GM10248 (cell line): Measurements from ENCODE around the gene ASPSCR1.

ENCODE experiments used
- CTCF ChIA-PET: fragments of 300-600 bp; sonication (Branson Sonifier 250); formaldehyde crosslinking; extraction: SDS; loops from one replicate; lab custom pipeline; 2021; ENCODE audit warnings: antibody characterized with exemption; lab: Yijun Ruan, JAX
- POLR2A ChIA-PET: fragments of 350-650 bp; sonication (Branson Sonifier 250); formaldehyde crosslinking; extraction: SDS; loops from one replicate; lab custom pipeline; 2020; ENCODE audit warnings: antibody characterized with exemption; lab: Yijun Ruan, JAX
- DNase-seq: peaks from one replicate; pipeline ENCODE4 v3.0.0; 2012; ENCODE audit errors: extremely low spot score
- TF ChIP-seq, protein P1 (sequence below): IDR thresholded peaks from 2 replicates; pipeline ENCODE4 v1.5.1; 2012; ENCODE audit warnings: mild to moderate bottlenecking, low read depth; ENCODE audit errors: extremely low read depth, missing control alignments, control extremely low read depth

Gene ASPSCR1

DNA sequence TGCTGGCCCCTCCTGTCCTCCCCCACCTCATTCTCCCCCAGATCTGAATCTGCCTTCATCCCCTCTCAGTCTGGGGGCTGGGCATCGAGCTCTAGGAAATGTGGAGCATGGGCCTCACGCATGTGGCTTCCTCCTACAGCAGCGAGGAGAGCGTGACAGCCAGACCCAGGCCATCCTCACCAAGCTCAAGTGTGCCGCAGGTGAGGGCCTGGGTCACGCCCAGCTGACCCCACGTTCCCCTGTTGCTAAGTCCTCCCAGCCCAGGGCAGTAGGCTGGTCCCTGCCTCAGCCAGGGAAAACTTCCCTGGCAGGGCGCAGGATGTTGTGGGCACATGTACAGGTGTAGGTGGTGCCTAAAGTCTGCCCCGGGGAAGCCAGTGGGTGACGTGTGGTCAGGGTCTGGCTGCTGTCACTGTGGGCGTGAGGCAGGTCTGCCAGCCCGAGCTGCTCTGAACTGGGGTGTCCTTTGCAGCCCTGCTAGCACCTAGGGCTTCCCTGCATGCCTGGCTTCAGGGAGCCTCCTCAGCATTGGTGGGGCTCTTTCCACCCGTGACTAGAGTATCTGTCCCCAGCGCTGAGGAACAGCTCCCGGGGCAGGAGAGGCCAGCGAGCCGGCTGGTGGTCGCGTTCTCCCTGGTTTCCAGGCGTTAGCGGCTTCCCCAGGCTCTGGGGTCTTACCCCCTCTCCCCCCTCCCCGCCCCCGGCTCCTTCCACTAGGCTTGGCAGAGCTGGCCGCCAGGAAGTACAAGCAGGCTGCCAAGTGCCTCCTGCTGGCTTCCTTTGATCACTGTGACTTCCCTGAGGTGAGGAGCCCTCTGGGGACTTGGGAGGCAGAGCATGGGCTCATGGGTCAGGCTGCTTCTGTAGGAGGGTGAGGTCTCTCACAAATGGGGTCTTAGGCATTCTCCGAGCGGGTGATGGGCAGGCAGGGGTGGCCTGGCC, 77.9 kb downstream of the ASPSCR1 start:
- ChIA-PET CTCF (interaction anchor here (1.1 to 1.2 kb wide), 3 partner anchors 18 to 99 kb away, joined by 3 to 4 read pairs (median 3); partner anchors contain the start of gene DCXR), POLR2A (interaction anchor here (0.6 to 1.1 kb wide), 2 partner anchors 18 to 457 kb away, joined by 3 read pairs; partner anchors contain the start of gene DCXR)
- TF ChIP-seq, protein P1, sequence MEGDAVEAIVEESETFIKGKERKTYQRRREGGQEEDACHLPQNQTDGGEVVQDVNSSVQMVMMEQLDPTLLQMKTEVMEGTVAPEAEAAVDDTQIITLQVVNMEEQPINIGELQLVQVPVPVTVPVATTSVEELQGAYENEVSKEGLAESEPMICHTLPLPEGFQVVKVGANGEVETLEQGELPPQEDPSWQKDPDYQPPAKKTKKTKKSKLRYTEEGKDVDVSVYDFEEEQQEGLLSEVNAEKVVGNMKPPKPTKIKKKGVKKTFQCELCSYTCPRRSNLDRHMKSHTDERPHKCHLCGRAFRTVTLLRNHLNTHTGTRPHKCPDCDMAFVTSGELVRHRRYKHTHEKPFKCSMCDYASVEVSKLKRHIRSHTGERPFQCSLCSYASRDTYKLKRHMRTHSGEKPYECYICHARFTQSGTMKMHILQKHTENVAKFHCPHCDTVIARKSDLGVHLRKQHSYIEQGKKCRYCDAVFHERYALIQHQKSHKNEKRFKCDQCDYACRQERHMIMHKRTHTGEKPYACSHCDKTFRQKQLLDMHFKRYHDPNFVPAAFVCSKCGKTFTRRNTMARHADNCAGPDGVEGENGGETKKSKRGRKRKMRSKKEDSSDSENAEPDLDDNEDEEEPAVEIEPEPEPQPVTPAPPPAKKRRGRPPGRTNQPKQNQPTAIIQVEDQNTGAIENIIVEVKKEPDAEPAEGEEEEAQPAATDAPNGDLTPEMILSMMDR, result no peak
- no peak for DNase-seq

DNA sequence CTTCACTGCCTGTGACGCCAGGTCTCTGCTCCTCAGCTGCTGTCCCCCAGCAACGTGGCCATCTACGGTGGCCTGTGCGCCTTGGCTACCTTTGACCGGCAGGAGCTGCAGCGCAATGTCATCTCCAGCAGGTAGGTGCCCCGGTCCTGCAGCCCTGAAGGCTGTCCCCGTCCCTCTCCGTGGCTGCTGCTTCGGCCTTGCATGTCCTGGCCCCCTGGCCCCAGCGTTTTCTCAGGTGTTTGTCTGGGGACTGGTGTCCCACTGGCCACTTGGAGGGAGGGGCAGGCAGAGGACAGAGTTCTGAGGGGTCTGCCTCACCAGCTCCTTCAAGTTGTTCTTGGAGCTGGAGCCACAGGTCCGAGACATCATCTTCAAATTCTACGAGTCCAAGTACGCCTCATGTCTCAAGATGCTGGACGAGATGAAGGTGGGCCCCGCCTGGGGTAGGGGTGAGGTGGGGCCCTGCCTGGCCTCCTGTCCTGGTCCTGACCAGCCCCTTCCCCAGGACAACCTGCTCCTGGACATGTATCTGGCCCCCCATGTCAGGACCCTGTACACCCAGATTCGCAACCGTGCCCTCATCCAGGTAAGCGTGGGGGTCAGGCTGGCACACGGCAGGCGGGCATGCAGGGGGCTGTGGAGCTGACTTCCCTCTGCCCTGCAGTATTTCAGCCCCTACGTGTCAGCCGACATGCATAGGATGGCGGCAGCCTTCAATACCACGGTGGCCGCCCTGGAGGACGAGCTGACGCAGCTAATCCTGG, 78.7 kb downstream of the ASPSCR1 start:
- CTCF ChIA-PET, result interaction anchor here (0.9 to 1.5 kb wide), 5 partner anchors 10 to 98 kb away, joined by 3 to 5 read pairs (median 3); partner anchors contain the start of genes DCXR and DUS1L
- no peak for DNase-seq
- TF ChIP-seq, protein P1, result no peak
- POLR2A ChIA-PET, result interaction anchor here (1.1 kb wide), 1 partner anchor 18 kb away, joined by 3 read pairs; the partner anchor contains the start of gene DCXR

DNA sequence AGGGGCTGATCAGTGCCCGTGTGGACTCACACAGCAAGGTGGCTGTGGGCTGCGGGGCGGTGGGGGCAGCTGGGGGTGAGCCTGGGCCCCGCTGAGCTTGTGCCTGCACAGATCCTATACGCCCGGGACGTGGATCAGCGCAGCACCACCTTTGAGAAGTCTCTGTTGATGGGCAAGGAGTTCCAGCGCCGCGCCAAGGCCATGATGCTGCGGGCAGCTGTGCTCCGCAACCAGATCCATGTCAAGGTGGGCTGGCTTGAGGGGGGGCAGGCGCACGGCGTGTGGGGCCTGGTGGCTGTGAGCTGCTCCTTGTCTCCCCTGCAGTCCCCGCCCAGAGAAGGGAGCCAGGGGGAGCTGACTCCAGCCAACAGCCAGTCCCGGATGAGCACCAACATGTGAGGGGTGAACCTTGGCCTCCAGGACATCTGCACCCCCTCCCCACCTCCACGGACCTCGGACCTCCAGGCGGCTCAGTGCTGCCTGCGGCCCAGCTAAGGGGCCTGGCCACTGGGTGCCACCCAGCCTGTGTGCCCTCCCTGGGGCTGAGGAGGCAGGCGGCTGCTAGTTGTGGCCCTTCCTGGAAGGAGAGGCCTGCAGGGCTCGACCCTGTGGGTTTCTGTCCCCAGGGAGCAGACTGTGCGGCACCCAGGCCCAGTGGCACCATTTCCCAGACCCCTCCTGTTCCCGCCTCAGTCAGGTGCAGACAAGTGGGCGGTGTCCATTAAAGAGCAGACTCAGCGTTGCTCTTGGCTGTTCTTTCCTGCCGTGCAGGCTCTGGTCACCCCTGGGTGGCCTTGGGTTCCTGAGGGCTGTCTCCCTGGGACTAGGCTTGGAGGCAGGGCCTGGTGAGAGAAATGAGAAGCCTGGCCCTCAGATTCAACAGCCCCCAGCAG, 79.5 kb downstream of the ASPSCR1 start:
- ChIA-PET CTCF (interaction anchor here (0.9 to 1.5 kb wide), 4 partner anchors 9 to 98 kb away, joined by 3 to 5 read pairs (median 4); partner anchors contain the start of genes DCXR and DUS1L), POLR2A (interaction anchor here (1.1 kb wide), 1 partner anchor 19 kb away, joined by 3 read pairs; the partner anchor contains the start of gene DCXR)
- TF ChIP-seq, protein P1, result no peak

DNA sequence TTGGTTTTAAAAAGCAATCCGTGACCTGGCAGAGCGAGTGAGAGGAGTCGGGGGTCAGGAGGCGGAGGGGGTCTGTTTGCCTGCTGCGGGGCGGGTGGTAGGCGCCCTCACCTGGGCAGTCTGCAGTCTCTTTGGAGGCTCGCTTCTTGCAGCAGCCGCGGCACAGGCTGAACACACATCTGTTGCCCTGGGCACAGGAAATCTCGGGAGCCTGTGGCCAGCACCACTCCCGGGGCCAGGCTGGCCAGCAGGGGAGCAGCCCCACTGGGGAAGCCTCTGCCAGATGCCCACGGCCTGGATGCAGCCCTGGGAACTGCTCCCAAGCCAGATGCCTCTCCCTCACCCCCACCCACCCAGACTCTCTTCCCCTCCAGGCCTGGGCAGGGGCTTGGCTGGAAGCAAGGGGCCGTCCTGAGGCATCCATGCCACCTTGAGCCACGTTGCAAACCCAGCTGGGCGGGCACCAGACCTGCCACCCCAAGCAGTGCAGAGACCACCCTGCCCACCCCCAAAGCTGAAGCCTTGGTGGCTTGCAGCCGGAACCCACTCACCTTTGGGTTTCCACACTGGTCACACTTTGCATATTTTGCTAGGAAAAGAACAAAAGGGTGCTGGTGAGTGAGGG, 80.9 kb downstream of the ASPSCR1 start:
- DNase-seq, result no peak
- TF ChIP-seq, protein P1, result no peak
- POLR2A ChIA-PET, result no interaction called here
- CTCF ChIA-PET, result no interaction called here

More for the DNA sequence above, 79.5 kb downstream of the ASPSCR1 start:
- no peak for DNase-seq

DNA sequence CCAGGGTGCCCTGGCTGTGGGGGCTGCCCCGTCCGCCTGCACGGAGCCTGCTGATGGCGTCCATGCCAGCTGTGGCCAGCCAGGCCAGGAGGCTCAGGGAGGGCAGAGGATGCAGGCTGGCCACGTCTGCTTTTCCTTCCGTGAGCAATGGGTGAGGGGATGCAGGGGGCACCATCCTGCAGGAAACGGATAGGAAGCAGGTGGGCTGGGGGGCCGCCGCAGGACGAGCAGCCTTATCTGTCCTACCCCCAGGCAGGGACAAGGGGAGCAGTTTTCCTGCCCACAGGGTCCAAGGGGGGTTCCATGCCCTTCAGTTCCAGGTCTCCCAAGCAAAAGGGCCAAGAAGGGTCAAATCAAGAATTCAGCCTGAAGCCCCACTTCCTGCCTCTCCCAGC, 81.4 kb downstream of the ASPSCR1 start:
- DNase-seq, result no peak
- TF ChIP-seq, protein P1, result no peak
- ChIA-PET CTCF (interaction anchor here (0.8 kb wide), 1 partner anchor 291 kb away, joined by 3 read pairs; no protein-coding TSS in a partner anchor), POLR2A (no interaction called here)
